Esophagus squamous epithelium (tissue), 4 donors: ENCODE data around the gene GALNT17.

Experiments
- POLR2A ChIP-seq, 4 donors: fragments of 450-650 bp; IDR thresholded peaks; one replicate each; pipeline ENCODE4 v1.6.1; 2017; ENCODE audit warnings: antibody characterized with exemption in 4 of 4, mild to moderate bottlenecking in 4 of 4, moderate library complexity in 3 of 4
- TF ChIP-seq, protein P1 (sequence below), 6 experiments: fragments of 450-650 bp in 4 of 6; fragments of 200-600 bp in 2 of 6; sonication (generic) in 2 of 6; IDR thresholded peaks; one replicate each; pipeline ENCODE4 v1.5.1; 2016 to 2019; ENCODE audit warnings: antibody characterized with exemption in 6 of 6, mild to moderate bottlenecking in 4 of 6, moderate library complexity in 4 of 6

DNA sequence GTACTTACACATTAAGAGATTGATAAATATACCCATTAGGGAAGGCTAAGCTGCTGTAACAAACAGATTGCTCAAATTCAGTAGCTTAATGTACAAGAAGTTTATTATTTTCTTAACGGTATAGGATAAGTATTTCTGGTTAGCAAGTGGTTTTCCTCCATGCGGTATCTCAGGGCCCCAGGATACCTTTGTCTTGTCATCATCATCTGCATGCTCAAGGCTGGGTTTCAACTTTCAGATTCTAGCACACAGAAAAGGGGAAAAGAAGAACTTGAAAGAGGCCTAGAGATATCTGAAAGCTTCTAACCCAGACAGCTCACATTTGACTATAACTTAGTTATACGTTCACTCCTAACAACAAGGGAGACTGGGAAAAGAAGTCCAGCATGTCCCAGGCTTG, 11.8 kb upstream of the GALNT17 start:
- TF ChIP-seq, protein P1, sequence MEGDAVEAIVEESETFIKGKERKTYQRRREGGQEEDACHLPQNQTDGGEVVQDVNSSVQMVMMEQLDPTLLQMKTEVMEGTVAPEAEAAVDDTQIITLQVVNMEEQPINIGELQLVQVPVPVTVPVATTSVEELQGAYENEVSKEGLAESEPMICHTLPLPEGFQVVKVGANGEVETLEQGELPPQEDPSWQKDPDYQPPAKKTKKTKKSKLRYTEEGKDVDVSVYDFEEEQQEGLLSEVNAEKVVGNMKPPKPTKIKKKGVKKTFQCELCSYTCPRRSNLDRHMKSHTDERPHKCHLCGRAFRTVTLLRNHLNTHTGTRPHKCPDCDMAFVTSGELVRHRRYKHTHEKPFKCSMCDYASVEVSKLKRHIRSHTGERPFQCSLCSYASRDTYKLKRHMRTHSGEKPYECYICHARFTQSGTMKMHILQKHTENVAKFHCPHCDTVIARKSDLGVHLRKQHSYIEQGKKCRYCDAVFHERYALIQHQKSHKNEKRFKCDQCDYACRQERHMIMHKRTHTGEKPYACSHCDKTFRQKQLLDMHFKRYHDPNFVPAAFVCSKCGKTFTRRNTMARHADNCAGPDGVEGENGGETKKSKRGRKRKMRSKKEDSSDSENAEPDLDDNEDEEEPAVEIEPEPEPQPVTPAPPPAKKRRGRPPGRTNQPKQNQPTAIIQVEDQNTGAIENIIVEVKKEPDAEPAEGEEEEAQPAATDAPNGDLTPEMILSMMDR (IDR thresholded peaks at IDR 0.05): no peak
- TF ChIP-seq POLR2A (IDR thresholded peaks at IDR 0.05): no peak
